HAP-1 (cell line): ENCODE results near the gene UNC13C.

ENCODE experiments used
- DNase-seq, 2 experiments: peaks; one replicate each; pipeline ENCODE4 v3.0.0-alpha.2; 2016 to 2020; ENCODE audit warnings: low spot score in 2 of 2
- H3K27me3 ChIP-seq: fragments of 250-450 bp; sonication (Bioruptor Pico); 2 replicates; pipeline ENCODE4 v1.5.1; 2020; ENCODE audit warnings: low read depth, mild to moderate bottlenecking, moderate library complexity
- H3K36me3 ChIP-seq: fragments of 250-450 bp; sonication (Bioruptor Pico); replicated peaks from 2 replicates; pipeline ENCODE4 v1.5.1; 2020; ENCODE audit warnings: mild to moderate bottlenecking
- H3K4me1 ChIP-seq: fragments of 250-450 bp; sonication (Bioruptor Pico); 2 replicates; pipeline ENCODE4 v1.5.1; 2020; ENCODE audit warnings: mild to moderate bottlenecking
- H3K4me3 ChIP-seq: fragments of 250-450 bp; sonication (Bioruptor Pico); 2 replicates; pipeline ENCODE4 v1.5.1; 2020; ENCODE audit warnings: mild to moderate bottlenecking, moderate library complexity
- H3K9me3 ChIP-seq: fragments of 250-450 bp; sonication (Bioruptor Pico); 2 replicates; pipeline ENCODE4 v1.5.1; 2020; ENCODE audit warnings: mild to moderate bottlenecking, moderate library complexity
- in situ Hi-C: fragments of 300-500 bp; cut with MboI; formaldehyde crosslinking; loops from 3 replicates; pipeline ENCODE4 v1.14.3; 2020; ENCODE audit warnings: low sequenced_read_pairs, inconsistent platforms, mixed read lengths

UNC13C gene

GRCh38 chr15:54515664-54516582 lies 537.7 kb downstream of the UNC13C start:
- in situ Hi-C loops, result no loop called here
- Histone ChIP-seq H3K9me3 (no peaks in the 10 kb centered on the region), H3K4me3 (no peak overlapping the region), H3K36me3 (no peaks in the 10 kb centered on the region), H3K4me1 (no peaks in the 10 kb centered on the region), H3K27me3 (no peaks in the 10 kb centered on the region)
- DNase-seq, result no peak

GRCh38 chr15:54517366-54517765 lies 539.1 kb downstream of the UNC13C start:
- Histone ChIP-seq H3K4me3 (no peak overlapping the region), H3K9me3 (no peaks in the 10 kb centered on the region), H3K4me1 (no peaks in the 10 kb centered on the region), H3K27me3 (no peaks in the 10 kb centered on the region), H3K36me3 (no peaks in the 10 kb centered on the region)
- in situ Hi-C loops, result no loop called here
- DNase-seq, result no peak

- Histone ChIP-seq H3K27me3 (no peaks in the 10 kb centered on the region), H3K36me3 (no peaks in the 10 kb centered on the region), H3K4me3 (no peak overlapping the region), H3K4me1 (no peaks in the 10 kb centered on the region), H3K9me3 (no peaks in the 10 kb centered on the region)
- in situ Hi-C loops, result no loop called here
- DNase-seq, result no peak
Measured at GRCh38 chr15:54518156-54518882, 540.1 kb downstream of the UNC13C start.

GRCh38 chr15:54519577-54519976 lies 541.3 kb downstream of the UNC13C start:
- Histone ChIP-seq H3K27me3 (no peaks in the 10 kb centered on the region), H3K4me3 (no peak overlapping the region), H3K4me1 (no peaks in the 10 kb centered on the region; the same call in 1 of the 2 replicates), H3K36me3 (no peaks in the 10 kb centered on the region), H3K9me3 (no peaks in the 10 kb centered on the region)
- no peak for DNase-seq
- in situ Hi-C loops, result no loop called here

- H3K9me3 ChIP-seq, result no peaks in the 10 kb centered on the region
- H3K4me3 ChIP-seq, result no peak overlapping the region
- DNase-seq, result no peak
- no peaks in the 10 kb centered on the region for H3K36me3 ChIP-seq
- no peaks in the 10 kb centered on the region for H3K27me3 ChIP-seq
- in situ Hi-C loops, result no loop called here
- H3K4me1 ChIP-seq, result no peaks in the 10 kb centered on the region; the same call in 1 of the 2 replicates
Measured at GRCh38 chr15:54520616-54521015, 542.4 kb downstream of the UNC13C start.

GRCh38 chr15:54521206-54521605 lies 543.0 kb downstream of the UNC13C start:
- H3K4me3 ChIP-seq, result no peak overlapping the region
- no peaks in the 10 kb centered on the region for H3K9me3 ChIP-seq
- no peaks in the 10 kb centered on the region for H3K27me3 ChIP-seq
- in situ Hi-C loops, result no loop called here
- no peak for DNase-seq
- H3K4me1 ChIP-seq, result no peaks in the 10 kb centered on the region; the same call in 1 of the 2 replicates
- no peaks in the 10 kb centered on the region for H3K36me3 ChIP-seq

GRCh38 chr15:54528021-54528420 lies 549.8 kb downstream of the UNC13C start:
- no peaks in the 10 kb centered on the region; the same call in 1 of the 2 replicates for H3K4me1 ChIP-seq
- in situ Hi-C loops, result no loop called here
- H3K9me3 ChIP-seq, result no peaks in the 10 kb centered on the region
- DNase-seq, result no peak
- no peaks in the 10 kb centered on the region for H3K27me3 ChIP-seq
- H3K36me3 ChIP-seq, result no peaks in the 10 kb centered on the region
- H3K4me3 ChIP-seq, result no peak overlapping the region

- DNase-seq, result no peak
- Histone ChIP-seq H3K36me3 (no peaks in the 10 kb centered on the region), H3K27me3 (no peaks in the 10 kb centered on the region), H3K9me3 (no peaks in the 10 kb centered on the region), H3K4me1 (no peaks in the 10 kb centered on the region), H3K4me3 (no peak overlapping the region)
- in situ Hi-C loops, result no loop called here
Measured at GRCh38 chr15:54540721-54541120, 562.5 kb downstream of the UNC13C start.

GRCh38 chr15:54547491-54547890 lies 569.2 kb downstream of the UNC13C start:
- H3K4me3 ChIP-seq, result no peak overlapping the region
- DNase-seq, result no peak
- H3K9me3 ChIP-seq, result no peaks in the 10 kb centered on the region
- in situ Hi-C loops, result no loop called here
- no peaks in the 10 kb centered on the region for H3K4me1 ChIP-seq
- H3K36me3 ChIP-seq, result no peaks in the 10 kb centered on the region
- H3K27me3 ChIP-seq, result no peaks in the 10 kb centered on the region

GRCh38 chr15:54550954-54551353 lies 572.7 kb downstream of the UNC13C start:
- in situ Hi-C loops, result no loop called here
- no peak for DNase-seq
- Histone ChIP-seq H3K9me3 (no peaks in the 10 kb centered on the region), H3K4me1 (no peaks in the 10 kb centered on the region), H3K4me3 (no peak overlapping the region), H3K27me3 (no peaks in the 10 kb centered on the region), H3K36me3 (no peaks in the 10 kb centered on the region)

GRCh38 chr15:54556231-54556630 lies 578.0 kb downstream of the UNC13C start:
- Histone ChIP-seq H3K36me3 (no peaks in the 10 kb centered on the region), H3K27me3 (no peaks in the 10 kb centered on the region), H3K9me3 (no peaks in the 10 kb centered on the region), H3K4me1 (no peaks in the 10 kb centered on the region), H3K4me3 (no peak overlapping the region)
- DNase-seq, result no peak
- in situ Hi-C loops, result no loop called here

GRCh38 chr15:54559405-54560069 lies 581.3 kb downstream of the UNC13C start:
- in situ Hi-C loops, result no loop called here
- Histone ChIP-seq H3K27me3 (no peaks in the 10 kb centered on the region), H3K9me3 (no peaks in the 10 kb centered on the region), H3K4me1 (peaks cover 6% of the 10 kb centered on the region; the same call in 1 of the 2 replicates), H3K36me3 (no peaks in the 10 kb centered on the region), H3K4me3 (no peak overlapping the region)
- DNase-seq, result no peak

GRCh38 chr15:54560417-54560816 lies 582.2 kb downstream of the UNC13C start:
- Histone ChIP-seq H3K4me3 (no peak overlapping the region), H3K4me1 (peaks cover 6% of the 10 kb centered on the region; the same call in 1 of the 2 replicates), H3K36me3 (no peaks in the 10 kb centered on the region), H3K9me3 (no peaks in the 10 kb centered on the region), H3K27me3 (no peaks in the 10 kb centered on the region)
- DNase-seq, result no peak
- in situ Hi-C loops, result no loop called here

- H3K36me3 ChIP-seq, result no peaks in the 10 kb centered on the region
- H3K4me3 ChIP-seq, result no peak overlapping the region
- no peaks in the 10 kb centered on the region for H3K27me3 ChIP-seq
- in situ Hi-C loops, result no loop called here
- peaks cover 6% of the 10 kb centered on the region; the same call in 1 of the 2 replicates for H3K4me1 ChIP-seq
- no peak for DNase-seq
- no peaks in the 10 kb centered on the region for H3K9me3 ChIP-seq
Measured at GRCh38 chr15:54564166-54564565, 585.9 kb downstream of the UNC13C start.
